H9 (cell line): ENCODE measurements around the gene RND1. TPM values are rescaled to one million over a fixed set of nuclear protein-coding genes. Genes with fewer than 3 reads are reported as not detected.

ENCODE experiments used
- DNase-seq: peaks from one replicate; pipeline ENCODE4 v3.0.0-alpha.2; 2017
- H2AFZ ChIP-seq: one replicate; pipeline ENCODE4 v1.6.1; 2013; ENCODE audit warnings: mild to moderate bottlenecking, low read length, control low read depth, moderate library complexity
- H2AK5ac ChIP-seq: 2 replicates; pipeline ENCODE4 v1.6.1; 2013; ENCODE audit warnings: low read length, control low read depth, mixed read lengths; ENCODE audit not compliant: insufficient read length
- H2BK120ac ChIP-seq: one replicate; pipeline ENCODE4 v1.6.1; 2013; ENCODE audit warnings: low read depth, mild to moderate bottlenecking, low read length, control low read depth, inconsistent platforms; ENCODE audit not compliant: poor library complexity, severe bottlenecking
- H2BK12ac ChIP-seq: 2 replicates; pipeline ENCODE4 v1.6.1; 2013; ENCODE audit warnings: low read length, control low read depth, mixed read lengths, low read depth; ENCODE audit not compliant: insufficient read length
- H2BK15ac ChIP-seq: 2 replicates; pipeline ENCODE4 v1.6.1; 2013; ENCODE audit warnings: low read depth, low read length, control low read depth
- H2BK20ac ChIP-seq: one replicate; pipeline ENCODE4 v1.6.1; 2013; ENCODE audit warnings: low read depth, mild to moderate bottlenecking, low read length, control low read depth, inconsistent platforms; ENCODE audit not compliant: poor library complexity, severe bottlenecking
- H2BK5ac ChIP-seq: 2 replicates; pipeline ENCODE4 v1.6.1; 2013; ENCODE audit warnings: low read length, control low read depth, mixed read lengths; ENCODE audit not compliant: insufficient read length
- H3K14ac ChIP-seq: 2 replicates; pipeline ENCODE4 v1.6.1; 2013; ENCODE audit warnings: low read length, control low read depth; ENCODE audit not compliant: insufficient read depth
- H3K18ac ChIP-seq: 2 replicates; pipeline ENCODE4 v1.6.1; 2013; ENCODE audit warnings: low read depth, mild to moderate bottlenecking, mixed read lengths, low read length, control low read depth; ENCODE audit not compliant: insufficient read length
- H3K23ac ChIP-seq: 2 replicates; pipeline ENCODE4 v1.6.1; 2013; ENCODE audit warnings: low read length, control low read depth, mixed read lengths, low read depth; ENCODE audit not compliant: insufficient read length
- H3K23me2 ChIP-seq: 2 replicates; pipeline ENCODE4 v1.6.1; 2013; ENCODE audit warnings: low read depth, mild to moderate bottlenecking, mixed read lengths, low read length, control low read depth; ENCODE audit not compliant: insufficient read length, poor library complexity, severe bottlenecking
- H3K27ac ChIP-seq: 2 replicates; pipeline ENCODE4 v1.5.1; 2013; ENCODE audit warnings: low read length, control low read depth, mixed read lengths, low read depth; ENCODE audit not compliant: insufficient read length
- H3K27me3 ChIP-seq: 2 replicates; pipeline ENCODE4 v1.6.1; 2013; ENCODE audit warnings: low read length, control low read depth, inconsistent platforms; ENCODE audit not compliant: insufficient read depth
- H3K4ac ChIP-seq: 2 replicates; pipeline ENCODE4 v1.6.1; 2013; ENCODE audit warnings: low read depth, mild to moderate bottlenecking, control low read depth, inconsistent platforms, low read length, moderate library complexity
- H3K4me1 ChIP-seq: 2 replicates; pipeline ENCODE4 v1.6.1; 2013; ENCODE audit warnings: low read length, control low read depth, inconsistent platforms; ENCODE audit not compliant: insufficient read depth
- H3K4me2 ChIP-seq: 2 replicates; pipeline ENCODE4 v1.6.1; 2013; ENCODE audit warnings: low read length, control low read depth, mixed read lengths; ENCODE audit not compliant: insufficient read length, insufficient read depth
- H3K56ac ChIP-seq: 2 replicates; pipeline ENCODE4 v1.6.1; 2013; ENCODE audit warnings: low read depth, mild to moderate bottlenecking, mixed read lengths, low read length, control low read depth; ENCODE audit not compliant: insufficient read length
- H3K79me1 ChIP-seq: 2 replicates; pipeline ENCODE4 v1.6.1; 2013; ENCODE audit warnings: low read depth, mild to moderate bottlenecking, moderate library complexity, low read length, control low read depth, inconsistent platforms; ENCODE audit not compliant: insufficient read depth, poor library complexity, severe bottlenecking
- H3K79me2 ChIP-seq: 2 replicates; pipeline ENCODE4 v1.6.1; 2013; ENCODE audit warnings: low read length, control low read depth, inconsistent platforms; ENCODE audit not compliant: insufficient read depth
- H3K9ac ChIP-seq: 2 replicates; pipeline ENCODE4 v1.6.1; 2013; ENCODE audit warnings: low read length, control low read depth, mixed read lengths; ENCODE audit not compliant: insufficient read length; ENCODE audit errors: extremely low read depth
- H3K9me3 ChIP-seq: one replicate; pipeline ENCODE4 v1.6.1; 2013; ENCODE audit warnings: low read depth, low read length, inconsistent platforms; ENCODE audit not compliant: control insufficient read depth
- H3T11ph ChIP-seq: one replicate; pipeline ENCODE4 v1.6.1; 2013; ENCODE audit warnings: mild to moderate bottlenecking, low read length, control low read depth, inconsistent platforms
- H4K20me1 ChIP-seq: one replicate; pipeline ENCODE4 v1.6.1; 2013; ENCODE audit not compliant: control insufficient read depth, insufficient read length, insufficient read depth
- H4K5ac ChIP-seq: 2 replicates; pipeline ENCODE4 v1.6.1; 2013; ENCODE audit warnings: low read depth, mild to moderate bottlenecking, mixed read lengths, low read length, control low read depth; ENCODE audit not compliant: insufficient read length
- H4K8ac ChIP-seq: replicated peaks from 2 replicates; pipeline ENCODE4 v1.6.1; 2013; ENCODE audit warnings: low read length, control low read depth, mixed read lengths, low read depth; ENCODE audit not compliant: insufficient read length
- H4K91ac ChIP-seq: 2 replicates; pipeline ENCODE4 v1.6.1; 2013; ENCODE audit warnings: low read depth, mild to moderate bottlenecking, moderate library complexity, mixed read lengths, low read length, control low read depth; ENCODE audit not compliant: insufficient read length
- H3K27ac Mint-ChIP-seq, 3 experiments: 2 replicates in 2 of 3; 3 replicates in 1 of 3; pipeline ENCODE4 v1.8.0; 2020 to 2021; ENCODE audit warnings: mixed read lengths in 3 of 3, mild to moderate bottlenecking in 1 of 3, moderate library complexity in 1 of 3
- H3K27me3 Mint-ChIP-seq: 2 replicates; pipeline ENCODE4 v1.8.0; 2021; ENCODE audit warnings: low read depth, mild to moderate bottlenecking, moderate library complexity, mixed read lengths
- H3K36me3 Mint-ChIP-seq, 3 experiments: 2 replicates in 2 of 3; 3 replicates in 1 of 3; pipeline ENCODE4 v1.8.0; 2020 to 2021; ENCODE audit warnings: low read depth in 3 of 3, mixed read lengths in 3 of 3; ENCODE audit not compliant: insufficient read depth in 1 of 3
- H3K4me1 Mint-ChIP-seq, 2 experiments: 2 replicates each; pipeline ENCODE4 v1.8.0; 2020; ENCODE audit warnings: mixed read lengths in 2 of 2
- H3K4me3 Mint-ChIP-seq, 2 experiments: 2 replicates in 1 of 2; 3 replicates in 1 of 2; pipeline ENCODE4 v1.8.0; 2020 to 2021; ENCODE audit warnings: mild to moderate bottlenecking in 2 of 2, mixed read lengths in 2 of 2, moderate library complexity in 1 of 2
- H3K9me3 Mint-ChIP-seq, 2 experiments: 2 replicates in 1 of 2; 3 replicates in 1 of 2; pipeline ENCODE4 v1.8.0; 2020; ENCODE audit warnings: mild to moderate bottlenecking in 2 of 2, mixed read lengths in 2 of 2, moderate library complexity in 1 of 2
- WGBS: extraction: QIAGEN DNeasy Blood & Tissue Kit; methylation state at CpG from one replicate; pipeline ENCODE4 v1.1.7; 2013; ENCODE audit warnings: missing lambda C conversion rate, low lambda C conversion rate, mixed read lengths; ENCODE audit not compliant: insufficient read length; ENCODE audit errors: extremely low coverage; 5-methylcytosine and 5-hydroxymethylcytosine counted together
- total RNA-seq: library from RNA; stranded (reverse); gene quantifications from 2 replicates; pipeline ENCODE4 v1.2.1, GENCODE V29; 2021
- TF ChIP-seq, protein P1 (sequence below): fragments of 200-600 bp; sonication (generic); conservative IDR thresholded peaks from 3 replicates; pipeline ENCODE4 v1.8.0; 2021; ENCODE audit warnings: antibody characterized with exemption, mild to moderate bottlenecking

Gene RND1
- total RNA-seq, 1 experiment from 2014 or later, result 9.7 TPM

DNA sequence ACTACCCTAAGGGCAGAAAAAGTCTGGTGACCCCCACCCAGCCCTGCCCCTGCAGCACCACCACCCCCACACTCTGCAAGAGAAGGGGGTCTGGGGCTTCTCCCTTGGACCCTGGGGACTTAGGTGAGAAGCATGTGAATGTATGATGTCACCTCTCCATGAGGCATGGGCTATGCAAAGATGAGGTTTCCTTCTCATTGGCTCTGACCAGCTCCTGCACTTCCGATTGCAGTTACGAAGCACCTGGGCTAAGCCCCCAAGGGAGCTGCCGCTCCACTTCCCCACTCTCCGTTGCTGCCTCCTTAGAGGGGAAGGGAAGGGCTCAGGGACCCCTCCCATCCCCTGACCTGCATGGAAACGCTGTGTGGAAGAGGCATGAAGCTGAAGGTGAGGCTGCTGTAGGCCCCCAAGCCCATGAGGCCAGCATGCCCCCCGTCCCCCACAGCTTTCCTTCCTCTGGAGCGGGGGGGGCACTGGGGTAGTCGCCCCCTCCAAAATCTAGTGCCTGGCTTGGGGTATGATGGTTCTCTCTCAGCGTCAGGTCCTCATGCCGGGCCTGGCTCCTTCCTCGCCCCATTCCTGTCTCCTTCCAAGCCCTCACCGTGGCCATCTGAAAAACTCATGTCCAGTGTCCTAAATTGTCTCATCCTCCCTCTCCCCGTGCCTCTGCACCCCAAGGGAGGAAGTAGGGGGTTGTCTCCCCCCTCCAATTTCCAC lies 8.2 kb downstream of the RND1 start:
- Histone ChIP-seq H3K4me2 (no peak overlapping the region), H3K79me2 (no peaks in the 10 kb centered on the region), H2AFZ (no peak overlapping the region), H2BK15ac (no peak overlapping the region), H2BK12ac (no peak overlapping the region), H2BK120ac (no peak overlapping the region), H3K4ac (no peak overlapping the region), H3K27ac (no peak overlapping the region), H3K18ac (no peak overlapping the region), H3K14ac (no peak overlapping the region), H2BK20ac (no peak overlapping the region), H4K8ac (no peak overlapping the region), H2BK5ac (no peak overlapping the region), H3K23ac (no peak overlapping the region), H3T11ph (no peak overlapping the region), H4K91ac (no peak overlapping the region), H3K79me1 (peaks cover 3% of the 10 kb centered on the region), H3K4me1 (peaks cover 5% of the 10 kb centered on the region; the same call in 1 of the 2 replicates), H2AK5ac (no peak overlapping the region), H3K56ac (no peak overlapping the region), H4K5ac (no peak overlapping the region), H3K23me2 (no peaks in the 10 kb centered on the region), H4K20me1 (no peaks in the 10 kb centered on the region), H3K9ac (no peak overlapping the region), H3K9me3 (no peaks in the 10 kb centered on the region), H3K27me3 (no peaks in the 10 kb centered on the region)
- H3K4me3 Mint-ChIP-seq, result no peak overlapping the region; a peak in 1 of 5 replicates
- TF ChIP-seq, protein P1, sequence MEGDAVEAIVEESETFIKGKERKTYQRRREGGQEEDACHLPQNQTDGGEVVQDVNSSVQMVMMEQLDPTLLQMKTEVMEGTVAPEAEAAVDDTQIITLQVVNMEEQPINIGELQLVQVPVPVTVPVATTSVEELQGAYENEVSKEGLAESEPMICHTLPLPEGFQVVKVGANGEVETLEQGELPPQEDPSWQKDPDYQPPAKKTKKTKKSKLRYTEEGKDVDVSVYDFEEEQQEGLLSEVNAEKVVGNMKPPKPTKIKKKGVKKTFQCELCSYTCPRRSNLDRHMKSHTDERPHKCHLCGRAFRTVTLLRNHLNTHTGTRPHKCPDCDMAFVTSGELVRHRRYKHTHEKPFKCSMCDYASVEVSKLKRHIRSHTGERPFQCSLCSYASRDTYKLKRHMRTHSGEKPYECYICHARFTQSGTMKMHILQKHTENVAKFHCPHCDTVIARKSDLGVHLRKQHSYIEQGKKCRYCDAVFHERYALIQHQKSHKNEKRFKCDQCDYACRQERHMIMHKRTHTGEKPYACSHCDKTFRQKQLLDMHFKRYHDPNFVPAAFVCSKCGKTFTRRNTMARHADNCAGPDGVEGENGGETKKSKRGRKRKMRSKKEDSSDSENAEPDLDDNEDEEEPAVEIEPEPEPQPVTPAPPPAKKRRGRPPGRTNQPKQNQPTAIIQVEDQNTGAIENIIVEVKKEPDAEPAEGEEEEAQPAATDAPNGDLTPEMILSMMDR, result no peak
- no peaks in the 10 kb centered on the region for H3K27me3 Mint-ChIP-seq
- no peak overlapping the region; a peak in 2 of 7 replicates for H3K27ac Mint-ChIP-seq
- no peak for DNase-seq
- no CpG with 5 or more reads among the region's 13 CpGs for WGBS
- H3K4me1 Mint-ChIP-seq, result peaks cover 7 to 8% of the 10 kb centered on the region in 2 experiments
- H3K36me3 Mint-ChIP-seq, result peaks cover 15 to 38% (median 34%) of the 10 kb centered on the region in 3 experiments; a peak in 6 of 7 replicates
- H3K9me3 Mint-ChIP-seq, result no peaks in the 10 kb centered on the region
